ENCODE results near the gene JUNB. TPM values are rescaled to one million over a fixed set of nuclear protein-coding genes. Genes with fewer than 3 reads are reported as not detected.

JUNB gene
- total and polyA plus RNA-seq, 10 of the 15 experiments (the other 5 are each of a cell fraction or from before 2014, with no cell fraction given), result 0.55 to 144 (median 68.3) TPM

GRCh38 chr19:12838182-12838885 is 47.0 kb downstream of the JUNB start, which contains the start of gene MAST1:
Gene MAST1, plus strand, starts transcription at chr19:12838515. Its CDS starts 58 bp downstream, at chr19:12838573.
- H3K27ac ChIP-seq (ENCODE audit: control insufficient read depth, insufficient read depth), result no peak within 1 kb of the TSS
- no peak within 1 kb of the TSS for H3K4me3 ChIP-seq
- BruUV-seq (replicated peaks), result no TSS peak
- no peaks in the 10 kb centered on the region; the same call in 1 of the 2 replicates for H4K20me1 ChIP-seq (ENCODE audit: control insufficient read depth, insufficient read depth)
- H3K36me3 ChIP-seq (ENCODE audit: control insufficient read depth in 2 of 2, insufficient read depth in 2 of 2, low read length in 1 of 2), result no peaks in the 10 kb centered on the region
- in situ Hi-C loops (cut with MboI), result no loop called here
- intact Hi-C loops (cut with micrococcal nuclease; ENCODE audit: unreplicated experiment), result no loop called here
- ChIA-PET POLR2A (no interaction called here), SMC1A (ENCODE audit: uncharacterized antibody, unreplicated experiment) (no interaction called here), CTCF (interaction anchor here (1.6 kb wide), 1 partner anchor 73 kb away, joined by 9 read pairs; no protein-coding TSS in a partner anchor), RAD21 (ENCODE audit: unreplicated experiment) (interaction anchor here (1.4 kb wide), 1 partner anchor 61 kb away, joined by 3 read pairs; no protein-coding TSS in a partner anchor)
- 1% methylated on average over 30 of the region's 69 CpGs for WGBS (ENCODE audit: insufficient coverage, insufficient replicate concordance, low lambda C conversion rate, missing lambda C conversion rate)
- H3K4me1 ChIP-seq (ENCODE audit: control insufficient read depth, insufficient read depth, low read length), result peaks cover 7% of the 10 kb centered on the region; the same call in 1 of the 2 replicates
- peaks cover 8 to 40% of the 10 kb centered on the region in 2 experiments for H3K27me3 ChIP-seq (replicated peaks in 1 of 2; ENCODE audit: control insufficient read depth in 2 of 2, insufficient read depth in 2 of 2, low read length in 1 of 2)
- ATAC-seq (peak; percentile 75), FAIRE-seq (no peak), DNase-seq (ENCODE audit: low read depth, low spot score) (no peak)
- no peak within 1 kb of the TSS for H2AFZ ChIP-seq (ENCODE audit: control insufficient read depth, low read depth, low read length)
- H3K9ac ChIP-seq (ENCODE audit: control insufficient read depth, insufficient read depth, low read length), result no peak within 1 kb of the TSS
- no peaks in the 10 kb centered on the region; the same call in none of the 3 replicates for H3K9me3 ChIP-seq (replicated peaks; ENCODE audit: control insufficient read depth, insufficient read depth, low read length)
- H3K4me2 ChIP-seq (ENCODE audit: control insufficient read depth, insufficient read depth), result peak within 1 kb of the TSS; percentile 48; the same call in 1 of the 2 replicates
- H3K79me2 ChIP-seq (ENCODE audit: control insufficient read depth, insufficient read depth, low read length), result no peaks in the 10 kb centered on the region
- no peak for TF ChIP-seq E4F1 (IDR thresholded peaks at IDR 0.05; ENCODE audit: borderline replicate concordance, partially characterized antibody)
- TF ChIP-seq EZH2 (IDR thresholded peaks at IDR 0.05; ENCODE audit: borderline replicate concordance, control insufficient read depth, low read depth, low read length), result no peak
- TF ChIP-seq HDAC6 (IDR thresholded peaks at IDR 0.05; ENCODE audit: unreplicated experiment), result no peak
- TF ChIP-seq SPI1 (IDR thresholded peaks at IDR 0.05; ENCODE audit: borderline replicate concordance, insufficient read depth, low read depth, low read length), result no peak
- peak; percentile 90 for TF ChIP-seq SUZ12 (IDR thresholded peaks at IDR 0.05; ENCODE audit: unreplicated experiment)
- no peak for TF ChIP-seq RAD51 (IDR thresholded peaks at IDR 0.05)
- peak in 1 of 2 experiments; percentile 62; a peak in 1 of 3 replicates for TF ChIP-seq EGR1 (IDR thresholded peaks at IDR 0.05; ENCODE audit: borderline replicate concordance in 1 of 2, low read depth in 2 of 2, low read length in 2 of 2)
- TF ChIP-seq GATAD2B (conservative IDR thresholded peaks at IDR 0.05; ENCODE audit: low read depth), result 0 out of 2 replicates have a peak, but pooled peaks have one; percentile 26
- no peak for TF ChIP-seq PBX3 (IDR thresholded peaks at IDR 0.05; ENCODE audit: insufficient replicate concordance, low read depth, low read length)
- no peak for TF ChIP-seq MYC (IDR thresholded peaks at IDR 0.05; ENCODE audit: insufficient read depth, insufficient read length, insufficient replicate concordance, low read length, severe bottlenecking)
- no peak for TF ChIP-seq CBX3 (IDR thresholded peaks at IDR 0.05; ENCODE audit: borderline replicate concordance, low read depth)
- TF ChIP-seq NR2F1 (conservative IDR thresholded peaks at IDR 0.05), result 0 out of 2 replicates have a peak, but pooled peaks have one; percentile 24
- TF ChIP-seq NRF1 (conservative IDR thresholded peaks at IDR 0.05; ENCODE audit: low read depth, low read length), result no peak
- TF ChIP-seq PRDM15 (CRISPR knock-in tag; IDR thresholded peaks at IDR 0.05), result no peak
- TF ChIP-seq YY1 (IDR thresholded peaks at IDR 0.05; ENCODE audit: low read depth, low read length), result peak; percentile 39; the same call in 1 of the 2 replicates

Measured in GM12878 (cell line).